Stimulated activated CD8-positive, alpha-beta memory T cell treated with anti-CD3 and anti-CD28 coated beads, Interleukin-12 subunit alpha, Interleukin-12 subunit beta, amount 100 ng/mL, for 24 hours (primary cell): ENCODE measurements around the gene PDE7B.
"Not testable (repeated sequence)": the region's sequence is repeated elsewhere in the genome, so short reads cannot be mapped to it uniquely, and the experiment has no call there.

Source experiments
- DNase-seq: peaks from one replicate; pipeline ENCODE4 v3.0.0-alpha.2; 2020; ENCODE audit errors: extremely low read depth

PDE7B gene

GRCh38 chr6:135842618-135843392 lies 8.7 kb upstream of the PDE7B start:
- DNase-seq = no peak

DNA sequence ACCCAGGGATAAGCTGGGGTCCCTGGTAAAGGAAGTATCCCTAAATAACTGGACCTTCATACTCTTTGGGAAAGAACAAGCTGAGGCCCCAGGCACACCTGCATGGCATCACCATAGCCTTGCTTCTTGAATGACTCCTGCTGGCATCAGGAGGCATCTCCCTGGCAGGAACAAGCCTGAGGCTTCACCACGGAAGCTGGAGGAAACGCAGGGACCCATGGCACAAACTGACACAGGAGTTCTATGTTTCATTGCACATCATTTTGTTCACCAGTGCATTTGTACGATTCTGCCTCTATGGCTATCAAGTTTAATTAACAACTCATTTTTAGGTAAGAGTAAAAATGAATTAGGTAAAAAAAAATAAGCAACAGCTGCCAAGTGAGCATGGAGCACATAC lies 619 bp upstream of the PDE7B start:
- DNase-seq = no peak

GRCh38 chr6:135852746-135853145 lies 1.2 kb downstream of the PDE7B start:
- no peak for DNase-seq

DNA sequence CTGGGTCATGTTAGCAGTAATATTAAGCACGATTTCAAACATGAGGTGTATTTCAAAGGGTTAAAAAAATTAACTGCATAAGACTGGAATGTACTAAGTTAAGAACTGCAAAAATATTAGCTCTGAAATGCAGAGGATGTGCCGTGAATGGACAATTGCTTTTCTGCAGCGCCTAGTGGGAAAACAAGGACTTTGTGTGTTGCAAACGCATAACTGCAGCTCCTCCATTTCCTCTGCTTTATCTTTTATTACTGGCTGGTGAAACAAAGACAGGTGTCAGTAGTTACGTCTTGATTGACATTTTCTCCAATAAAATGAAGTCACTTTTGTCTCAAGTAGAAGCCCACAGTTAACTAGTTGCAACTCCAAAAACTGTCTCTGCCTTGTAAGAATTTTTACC lies 1.7 kb downstream of the PDE7B start:
- DNase-seq = no peak

GRCh38 chr6:135853986-135854385 lies 2.5 kb downstream of the PDE7B start:
- DNase-seq = no peak

DNA sequence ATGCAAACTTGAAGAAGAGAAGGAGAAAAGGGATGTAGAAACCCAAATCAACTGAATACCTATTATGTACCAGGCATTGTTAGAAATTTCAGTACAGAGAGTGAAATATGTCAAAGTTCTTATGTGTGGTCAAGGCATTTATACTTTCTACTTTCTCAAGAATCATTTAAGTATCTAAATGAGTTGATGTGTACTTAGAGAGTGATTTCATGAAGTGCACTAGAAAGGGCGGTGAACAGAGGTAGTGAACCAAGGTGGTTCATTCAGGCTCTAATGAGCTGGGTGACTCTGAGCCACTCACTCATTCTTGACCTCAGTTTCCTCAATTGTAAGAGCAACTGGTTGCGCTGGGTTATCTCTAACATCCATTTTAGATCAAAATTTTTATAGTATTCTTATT lies 3.3 kb downstream of the PDE7B start:
- no peak for DNase-seq

DNA sequence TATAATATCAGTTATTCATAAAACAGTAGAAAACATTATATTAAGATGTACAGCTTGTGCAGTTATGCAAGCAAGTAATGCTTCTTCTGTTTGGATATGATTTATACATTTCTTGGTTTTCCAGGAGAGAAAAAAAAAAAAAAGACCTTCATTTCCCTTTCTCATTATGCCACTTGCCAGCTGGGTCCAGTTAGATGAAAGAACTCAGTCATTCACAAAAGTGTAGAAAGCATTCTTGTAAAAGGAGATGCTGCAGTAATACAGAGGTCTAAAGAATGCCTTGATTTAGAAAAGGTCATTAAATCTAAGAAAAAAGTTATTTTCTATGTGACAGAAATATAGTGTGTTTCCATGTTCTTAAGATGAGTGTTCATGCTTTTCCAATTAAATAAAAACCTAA lies 7.4 kb downstream of the PDE7B start:
- no peak for DNase-seq

DNA sequence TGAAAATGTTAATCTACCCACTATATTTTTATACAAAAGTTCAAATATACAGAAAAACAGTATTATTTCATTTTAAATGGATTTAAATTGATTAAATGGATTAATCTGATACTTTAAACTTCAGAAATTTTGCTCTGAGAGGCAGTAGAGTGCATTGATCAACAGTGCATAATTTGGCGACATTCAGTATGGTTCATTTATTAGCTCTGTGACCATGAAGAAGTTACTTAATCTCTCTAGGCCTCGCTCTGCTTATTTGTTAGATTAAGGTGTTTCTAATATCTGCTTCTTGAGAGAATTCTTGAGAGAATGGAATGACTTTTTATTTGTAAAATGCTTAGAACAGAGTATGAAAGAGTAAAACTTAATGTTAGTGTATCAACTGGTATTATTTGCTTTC lies 8.9 kb downstream of the PDE7B start:
- DNase-seq = no peak

GRCh38 chr6:135861189-135861588 lies 9.7 kb downstream of the PDE7B start:
- no peak for DNase-seq

GRCh38 chr6:135864929-135865328 lies 13.4 kb downstream of the PDE7B start:
- not testable (repeated sequence) for DNase-seq

DNA sequence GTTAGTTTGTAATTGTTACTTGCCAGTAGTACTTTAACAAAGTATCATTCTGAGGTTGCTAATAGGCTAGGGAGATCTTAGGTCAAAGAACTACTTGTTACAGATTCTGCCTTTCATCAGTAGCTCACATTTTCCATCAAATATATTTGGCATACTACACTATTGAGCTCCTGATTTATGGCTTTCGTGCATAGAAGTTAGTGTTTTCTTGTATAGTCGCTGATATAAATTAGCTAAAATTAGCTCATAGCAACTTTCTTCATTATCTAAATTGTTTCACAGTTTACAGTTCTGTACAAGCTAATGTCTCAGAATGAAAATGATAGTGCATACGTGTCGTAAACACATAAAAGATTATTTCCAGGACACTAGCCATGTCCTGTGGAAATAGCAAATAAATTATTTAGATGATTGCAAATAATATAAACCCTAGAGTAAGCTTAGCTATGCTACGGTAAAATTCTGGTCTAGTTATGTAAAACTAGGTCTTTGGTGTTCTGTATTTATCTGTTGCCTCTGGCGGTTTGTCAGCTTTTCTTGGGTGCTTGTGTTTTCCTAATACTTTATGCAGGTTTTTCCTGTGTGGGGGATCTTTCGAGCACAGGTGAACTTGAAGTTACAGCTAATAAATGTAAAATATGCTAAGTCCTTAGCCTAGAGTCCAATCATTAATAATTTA lies 15.1 kb downstream of the PDE7B start:
- DNase-seq = no peak

DNA sequence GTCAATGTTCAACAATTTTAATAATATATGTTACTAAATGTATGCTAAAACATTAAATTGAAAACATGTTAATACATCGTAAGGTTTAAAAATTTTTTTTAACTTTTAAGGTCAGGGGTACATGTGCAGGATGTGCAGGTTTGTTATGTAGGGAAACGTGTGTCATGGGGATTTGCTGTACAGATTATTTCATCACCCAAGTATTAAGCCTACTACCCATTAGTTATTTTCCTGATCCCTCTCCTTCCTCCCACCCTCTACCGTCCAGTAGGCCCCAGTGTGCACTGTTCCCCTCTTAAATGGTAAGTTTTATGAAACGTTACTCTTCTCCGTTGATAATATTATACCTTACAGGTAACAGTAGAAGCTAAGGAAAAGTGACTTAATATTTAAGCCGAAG lies 15.8 kb downstream of the PDE7B start:
- DNase-seq = no peak

DNA sequence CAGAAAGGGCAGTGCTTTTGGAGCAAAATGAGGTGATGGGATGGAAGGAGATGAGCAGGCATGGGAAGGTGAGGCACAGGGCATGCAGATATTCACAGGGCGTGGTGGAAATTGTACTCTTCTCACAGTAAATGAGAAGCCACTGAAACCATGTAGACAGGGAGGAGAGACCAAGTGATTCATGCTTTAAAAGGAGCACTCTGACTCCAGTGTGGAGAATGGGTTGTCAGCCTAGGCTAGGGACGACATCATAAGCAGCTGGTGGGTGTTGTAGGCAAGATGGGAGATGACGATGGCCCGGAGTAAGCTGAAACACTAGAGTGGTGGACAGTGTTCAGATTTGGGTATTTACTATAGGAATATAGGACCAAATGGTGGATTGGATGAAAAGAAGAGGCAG lies 18.4 kb downstream of the PDE7B start:
- DNase-seq = no peak

DNA sequence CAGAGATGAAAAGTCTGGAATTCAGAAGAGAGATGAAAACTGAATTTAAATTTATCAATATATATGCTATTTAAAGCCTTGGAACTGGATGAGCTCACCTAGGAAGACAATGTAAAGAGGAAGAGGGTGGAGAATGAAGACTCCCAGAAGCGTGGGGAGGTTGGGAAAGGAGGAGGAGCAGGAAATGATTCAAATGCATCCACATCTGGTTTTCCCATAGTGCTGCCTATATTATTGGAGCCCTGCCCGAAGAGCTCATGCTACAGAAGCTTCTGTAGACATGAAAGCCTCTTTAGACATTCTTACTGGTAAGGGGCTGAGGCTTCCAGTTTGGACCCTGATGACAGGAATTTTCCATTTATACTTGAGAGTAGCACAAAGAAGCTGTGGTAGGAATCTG lies 19.2 kb downstream of the PDE7B start:
- DNase-seq = no peak

DNA sequence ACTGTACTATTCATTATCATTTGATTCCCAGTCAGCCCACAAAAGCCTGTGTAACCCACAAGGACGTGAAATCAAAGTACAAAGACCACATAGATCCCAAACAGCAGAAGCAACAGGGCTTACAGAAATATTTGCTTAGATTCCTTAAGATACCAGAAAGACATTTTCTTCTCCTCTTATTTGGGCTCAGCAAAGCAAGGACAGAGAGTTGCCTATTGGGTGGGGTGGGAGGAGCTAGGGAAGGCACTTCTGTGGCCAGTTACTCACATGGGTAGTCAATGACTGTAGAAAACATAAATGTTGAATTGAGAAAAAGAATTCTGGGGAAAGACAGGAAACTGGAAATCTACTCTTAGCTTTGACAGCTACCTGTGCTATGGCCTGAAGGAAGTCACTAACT lies 19.8 kb downstream of the PDE7B start:
- no peak for DNase-seq

GRCh38 chr6:135871878-135872277 lies 20.4 kb downstream of the PDE7B start:
- DNase-seq = no peak

DNA sequence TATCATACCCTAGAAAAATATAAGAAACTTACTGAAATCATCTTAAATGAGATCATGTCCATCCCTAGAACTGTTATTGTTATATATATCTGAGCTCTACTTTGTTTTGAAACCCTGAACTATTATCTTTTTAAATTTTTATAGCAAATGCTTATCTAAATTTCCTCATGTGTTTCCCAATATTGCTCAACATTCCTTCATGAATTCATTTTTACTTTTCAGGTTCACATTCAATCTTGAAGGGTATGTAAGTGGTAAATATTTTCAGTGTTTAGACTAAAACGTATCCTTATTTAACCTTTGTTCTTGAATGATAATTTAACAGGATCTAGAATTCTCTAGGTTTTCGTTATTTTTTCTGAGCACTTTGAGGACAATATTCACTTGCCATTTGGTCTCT lies 23.9 kb downstream of the PDE7B start:
- DNase-seq = no peak

GRCh38 chr6:135876058-135876457 lies 24.6 kb downstream of the PDE7B start:
- no peak for DNase-seq

GRCh38 chr6:135877666-135878065 lies 26.2 kb downstream of the PDE7B start:
- no peak for DNase-seq

GRCh38 chr6:135880066-135880972 lies 28.8 kb downstream of the PDE7B start:
- peak; percentile 11 for DNase-seq

- DNase-seq = no peak
Measured at GRCh38 chr6:135883045-135883444, 31.5 kb downstream of the PDE7B start.

GRCh38 chr6:135883536-135883935 lies 32.0 kb downstream of the PDE7B start:
- no peak for DNase-seq

DNA sequence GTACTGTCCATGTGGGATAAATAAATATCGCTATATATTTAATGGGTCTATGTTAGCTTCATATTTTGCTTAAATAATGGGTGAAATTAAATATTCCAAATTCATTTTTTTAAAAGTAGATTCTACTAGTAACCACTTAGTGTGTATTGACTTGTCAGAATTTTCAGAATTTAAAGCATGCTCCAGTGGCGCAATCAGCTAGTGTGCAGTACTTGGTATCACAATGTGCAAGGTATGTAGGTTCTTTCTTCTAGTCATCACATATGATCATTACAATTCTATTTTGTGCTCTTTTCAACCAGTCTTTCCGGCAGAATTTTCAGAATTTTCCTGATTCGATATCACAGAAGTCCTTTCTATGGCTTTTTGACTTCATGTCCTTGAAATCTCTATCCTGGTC lies 32.6 kb downstream of the PDE7B start:
- no peak for DNase-seq
